IPS-NIHi7 (cell line): Measurements from ENCODE around the gene SCART1.
A peak's percentile ranks its signal among the peaks of the same experiment; 100 is the strongest.
"Not testable (repeated sequence)": the region's sequence is repeated elsewhere in the genome, so short reads cannot be mapped to it uniquely, and the experiment has no call there.

Source experiments
- DNase-seq: peaks from one replicate; pipeline ENCODE4 v3.0.0; 2012; ENCODE audit warnings: mixed read lengths; ENCODE audit errors: extremely low spot score

SCART1 gene

GRCh38 chr10:133456041-133456951 is 2.6 kb downstream of the SCART1 start:
- no peak for DNase-seq

GRCh38 chr10:133457100-133457841 is 3.5 kb downstream of the SCART1 start:
- no peak for DNase-seq

GRCh38 chr10:133458021-133458709 is 4.4 kb downstream of the SCART1 start:
- no peak for DNase-seq

GRCh38 chr10:133458710-133459453 is 5.1 kb downstream of the SCART1 start:
- no peak for DNase-seq

GRCh38 chr10:133459454-133460207 is 5.9 kb downstream of the SCART1 start:
- DNase-seq, result no peak

GRCh38 chr10:133460208-133460769 is 6.5 kb downstream of the SCART1 start:
- DNase-seq, result no peak

GRCh38 chr10:133461027-133461426 is 7.3 kb downstream of the SCART1 start:
- DNase-seq, result no peak

GRCh38 chr10:133461841-133462240 is 8.1 kb downstream of the SCART1 start:
- DNase-seq, result no peak

- DNase-seq, result no peak
These were observed 9.0 kb downstream of the SCART1 start for GRCh38 chr10:133462512-133463305.

GRCh38 chr10:133464582-133465031 is 10.9 kb downstream of the SCART1 start:
- no peak for DNase-seq

GRCh38 chr10:133465191-133465949 is 11.6 kb downstream of the SCART1 start:
- DNase-seq, result no peak

- DNase-seq, result no peak
These were observed 12.3 kb downstream of the SCART1 start for GRCh38 chr10:133465950-133466474.

GRCh38 chr10:133466683-133467275 is 13.0 kb downstream of the SCART1 start:
- peak; percentile 3 for DNase-seq

- DNase-seq, result peak; percentile 5
These were observed 13.7 kb downstream of the SCART1 start for GRCh38 chr10:133467286-133467911.

GRCh38 chr10:133469205-133469604 is 15.5 kb downstream of the SCART1 start:
- not testable (repeated sequence) for DNase-seq

GRCh38 chr10:133471300-133472109 is 17.8 kb downstream of the SCART1 start:
- DNase-seq, result peak; percentile 6

GRCh38 chr10:133473270-133473669 is 19.5 kb downstream of the SCART1 start:
- no peak for DNase-seq
